ENCODE results near the gene FBXL17. TPM values are rescaled to one million over a fixed set of nuclear protein-coding genes. Genes with fewer than 3 reads are reported as not detected.

The FBXL17 gene
- total RNA-seq, 4 donors from 2014 or later = 10.7 to 31.6 (median 22.1) TPM

GRCh38 chr5:108214857-108215256 is 167.0 kb downstream of the FBXL17 start:
- H3K36me3 ChIP-seq = no peaks in the 10 kb centered on the region

DNA sequence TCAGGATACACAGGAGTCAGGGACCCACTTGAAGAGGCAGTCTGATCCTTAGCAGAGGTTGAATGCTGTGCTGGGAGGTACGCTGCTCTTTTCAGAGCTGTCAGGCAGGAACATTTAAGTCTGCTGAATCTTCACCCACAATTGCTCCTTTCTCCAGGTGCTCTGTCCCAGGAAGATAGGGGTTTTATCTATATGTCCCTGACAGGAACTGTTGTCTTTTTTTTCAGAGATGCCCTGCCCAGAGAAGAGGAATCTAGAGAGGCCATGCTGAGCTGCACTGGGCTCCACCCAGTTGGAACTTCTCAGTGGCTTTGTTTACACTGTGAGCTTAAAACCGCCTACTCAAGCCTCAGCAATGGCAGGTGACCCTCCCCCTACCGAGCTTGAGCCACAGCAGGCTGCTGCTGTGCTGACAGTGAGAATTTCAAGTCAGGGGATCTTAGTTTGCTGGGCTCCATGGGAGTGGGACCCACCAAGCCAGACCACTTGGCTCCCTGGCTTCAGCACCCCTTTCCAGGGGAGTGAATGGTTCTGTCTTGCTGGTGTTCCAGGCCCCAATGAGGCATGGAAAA is 169.0 kb downstream of the FBXL17 start:
- Histone ChIP-seq H3K9me3 (peaks cover 0 to 3% (median 0%) of the 10 kb centered on the region in 4 donors), H3K4me3 (no peak overlapping the region), H3K4me1 (no peaks in the 10 kb centered on the region), H3K27me3 (no peaks in the 10 kb centered on the region), H3K27ac (no peak overlapping the region), H3K36me3 (no peaks in the 10 kb centered on the region)
- no peak for DNase-seq
- TF ChIP-seq, protein P1, sequence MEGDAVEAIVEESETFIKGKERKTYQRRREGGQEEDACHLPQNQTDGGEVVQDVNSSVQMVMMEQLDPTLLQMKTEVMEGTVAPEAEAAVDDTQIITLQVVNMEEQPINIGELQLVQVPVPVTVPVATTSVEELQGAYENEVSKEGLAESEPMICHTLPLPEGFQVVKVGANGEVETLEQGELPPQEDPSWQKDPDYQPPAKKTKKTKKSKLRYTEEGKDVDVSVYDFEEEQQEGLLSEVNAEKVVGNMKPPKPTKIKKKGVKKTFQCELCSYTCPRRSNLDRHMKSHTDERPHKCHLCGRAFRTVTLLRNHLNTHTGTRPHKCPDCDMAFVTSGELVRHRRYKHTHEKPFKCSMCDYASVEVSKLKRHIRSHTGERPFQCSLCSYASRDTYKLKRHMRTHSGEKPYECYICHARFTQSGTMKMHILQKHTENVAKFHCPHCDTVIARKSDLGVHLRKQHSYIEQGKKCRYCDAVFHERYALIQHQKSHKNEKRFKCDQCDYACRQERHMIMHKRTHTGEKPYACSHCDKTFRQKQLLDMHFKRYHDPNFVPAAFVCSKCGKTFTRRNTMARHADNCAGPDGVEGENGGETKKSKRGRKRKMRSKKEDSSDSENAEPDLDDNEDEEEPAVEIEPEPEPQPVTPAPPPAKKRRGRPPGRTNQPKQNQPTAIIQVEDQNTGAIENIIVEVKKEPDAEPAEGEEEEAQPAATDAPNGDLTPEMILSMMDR (IDR thresholded peaks at IDR 0.05) = no peak
- no peak for TF ChIP-seq POLR2A (IDR thresholded peaks at IDR 0.05)

More at GRCh38 chr5:108214857-108215256, 167.0 kb downstream of the FBXL17 start:
- Histone ChIP-seq H3K4me1 (no peaks in the 10 kb centered on the region), H3K27me3 (no peaks in the 10 kb centered on the region), H3K4me3 (no peak overlapping the region), H3K9me3 (peaks cover 0 to 3% (median 0%) of the 10 kb centered on the region in 4 donors), H3K27ac (no peak overlapping the region)
- DNase-seq = no peak
- TF ChIP-seq, protein P1 (IDR thresholded peaks at IDR 0.05) = no peak
- no peak for TF ChIP-seq POLR2A (IDR thresholded peaks at IDR 0.05)

GRCh38 chr5:108206707-108207106 is 175.2 kb downstream of the FBXL17 start:
- H3K9me3 ChIP-seq = no peaks in the 10 kb centered on the region
- H3K27ac ChIP-seq = no peak overlapping the region
- no peaks in the 10 kb centered on the region for H3K4me1 ChIP-seq
- H3K4me3 ChIP-seq = no peak overlapping the region
- TF ChIP-seq POLR2A (IDR thresholded peaks at IDR 0.05) = no peak
- TF ChIP-seq, protein P1 (IDR thresholded peaks at IDR 0.05) = no peak
- DNase-seq = no peak
- no peaks in the 10 kb centered on the region for H3K36me3 ChIP-seq
- no peaks in the 10 kb centered on the region for H3K27me3 ChIP-seq

GRCh38 chr5:108201721-108202120 is 180.2 kb downstream of the FBXL17 start:
- no peaks in the 10 kb centered on the region for H3K36me3 ChIP-seq
- no peaks in the 10 kb centered on the region for H3K9me3 ChIP-seq
- no peaks in the 10 kb centered on the region for H3K4me1 ChIP-seq
- no peak for DNase-seq
- H3K27me3 ChIP-seq = no peaks in the 10 kb centered on the region
- H3K27ac ChIP-seq = no peak overlapping the region
- TF ChIP-seq, protein P1 (IDR thresholded peaks at IDR 0.05) = no peak
- TF ChIP-seq POLR2A (IDR thresholded peaks at IDR 0.05) = no peak
- H3K4me3 ChIP-seq = no peak overlapping the region

DNA sequence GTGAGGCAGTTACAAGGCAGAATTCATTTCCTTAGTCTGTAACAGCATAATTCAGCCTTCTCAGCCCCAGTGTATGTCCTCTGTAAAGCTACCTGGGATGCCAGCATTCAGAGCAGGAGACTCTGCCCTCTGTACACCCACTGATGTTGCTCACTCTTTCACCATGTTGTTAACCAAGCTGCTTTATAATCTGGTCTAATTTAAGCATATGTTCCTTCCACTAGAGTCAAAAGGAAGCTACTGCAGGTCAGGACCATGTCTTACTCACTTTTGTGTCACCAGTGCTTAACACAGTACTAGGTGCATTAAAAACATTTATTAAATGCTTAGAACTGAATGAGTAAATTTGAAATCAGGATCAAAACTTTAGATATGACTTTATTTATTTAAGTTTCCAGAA is 185.6 kb downstream of the FBXL17 start:
- no peak for TF ChIP-seq POLR2A (IDR thresholded peaks at IDR 0.05)
- TF ChIP-seq, protein P1 (IDR thresholded peaks at IDR 0.05) = no peak
- DNase-seq = no peak
- H3K4me1 ChIP-seq = no peaks in the 10 kb centered on the region

More for the DNA sequence above, 185.6 kb downstream of the FBXL17 start:
- H3K9me3 ChIP-seq = no peaks in the 10 kb centered on the region
- no peaks in the 10 kb centered on the region for H3K36me3 ChIP-seq
- no peaks in the 10 kb centered on the region for H3K27me3 ChIP-seq
- no peak overlapping the region for H3K4me3 ChIP-seq
- no peak overlapping the region for H3K27ac ChIP-seq

All from Peyer's patch (tissue), 4 donors.